GM21528 (cell line): ENCODE data around the gene RASD2.

Source experiments
- ATAC-seq: cut with Tn5 transposase; IDR thresholded peaks from one replicate; pipeline ENCODE4 v1.9.1; 2021; ENCODE audit warnings: mild to moderate bottlenecking, moderate library complexity; ENCODE audit not compliant: unreplicated experiment, low FRiP score

RASD2 gene

DNA sequence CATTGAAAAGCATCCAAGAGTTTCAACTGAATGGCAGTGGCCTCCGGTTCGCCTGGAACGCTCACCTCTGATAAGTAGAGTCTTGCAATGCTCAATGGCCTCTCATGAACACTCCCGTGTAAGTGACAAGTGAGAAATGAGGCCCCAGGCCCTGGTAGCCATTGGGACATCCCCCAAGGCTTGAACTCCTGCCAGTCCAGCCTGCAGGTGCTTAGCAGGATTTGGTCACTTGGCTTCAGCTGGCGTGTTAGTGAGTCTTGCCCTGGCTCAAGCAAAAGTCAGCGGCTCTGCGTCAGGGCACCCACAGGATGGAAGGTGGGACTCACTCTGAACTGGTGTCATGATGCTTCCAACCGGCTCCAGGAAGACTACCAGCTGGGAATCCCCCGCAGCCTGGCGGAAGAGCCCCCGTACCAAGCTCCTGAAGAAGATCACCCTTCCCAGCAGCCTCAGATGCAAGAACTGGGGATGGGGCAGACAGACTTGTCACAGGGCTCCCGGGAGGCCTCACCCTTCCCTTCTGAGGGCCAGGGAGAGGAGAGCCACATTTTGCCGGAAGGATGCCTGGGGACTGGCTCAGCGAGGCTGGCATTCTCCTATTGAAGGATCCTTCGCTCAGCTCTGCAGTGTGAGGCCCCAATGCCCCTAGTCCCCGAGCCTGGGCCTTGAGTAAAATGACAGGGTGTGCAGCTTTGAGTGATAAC, 57.2 kb downstream of the RASD2 start:
- ATAC-seq, result no peak

DNA sequence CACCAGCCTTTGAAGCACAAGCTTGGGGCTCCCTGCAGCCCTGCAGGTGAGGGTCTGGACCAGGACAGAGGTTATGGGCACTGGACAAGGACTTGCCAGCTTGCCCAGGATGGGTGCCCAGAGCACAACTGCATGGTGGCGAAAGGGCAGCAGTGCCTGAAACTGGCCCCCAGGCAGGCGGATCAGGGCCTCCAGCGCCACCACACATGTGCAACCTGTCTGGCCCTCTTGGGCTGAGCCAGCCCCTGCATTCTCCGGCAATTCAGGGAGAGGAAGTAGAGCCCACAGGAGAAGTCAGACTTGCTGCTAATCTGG, 57.7 kb downstream of the RASD2 start:
- no peak for ATAC-seq

GRCh38 chr22:35599364-35599763, 58.7 kb downstream of the RASD2 start:
- no peak for ATAC-seq

DNA sequence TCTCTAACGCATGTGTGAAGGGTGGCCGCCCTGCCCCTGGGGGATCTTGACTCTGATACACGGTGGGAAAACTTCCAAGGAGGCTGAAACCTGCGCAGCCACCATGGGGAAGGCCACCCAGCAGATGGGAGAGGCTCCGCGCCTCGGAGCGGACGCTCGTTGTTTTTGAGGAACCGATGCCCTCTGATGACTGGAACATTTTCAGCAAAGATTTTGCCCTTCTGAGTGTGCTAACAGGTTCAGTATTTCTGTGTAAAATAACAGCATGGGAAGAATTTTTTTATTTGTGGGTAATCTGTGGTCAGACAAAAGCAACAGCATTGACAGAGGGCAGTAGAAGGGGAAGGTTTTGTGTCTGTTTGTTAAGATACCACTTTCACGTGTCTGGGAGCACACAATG, 59.8 kb downstream of the RASD2 start:
- ATAC-seq, result no peak

GRCh38 chr22:35601013-35601580, 60.5 kb downstream of the RASD2 start:
- ATAC-seq, result no peak

- no peak for ATAC-seq
Observed at GRCh38 chr22:35601743-35602615, 61.3 kb downstream of the RASD2 start.
